MCF 10A (cell line): ENCODE results near the gene PDLIM4. TPM values are rescaled to one million over a fixed set of nuclear protein-coding genes. Genes with fewer than 3 reads are reported as not detected.
A peak's percentile ranks its signal among the peaks of the same experiment; 100 is the strongest.

ENCODE experiments used
- BruUV-seq: library from RNA; stranded (reverse); fragments of 400-500 nt; replicated peaks from 2 replicates; lab custom pipeline; 2021; lab: Mats Ljungman, UMichigan
- CTCF ChIA-PET: fragments of 300-600 bp; sonication (Branson Sonifier 250); formaldehyde crosslinking; extraction: SDS; loops from one replicate; lab custom pipeline; 2021; ENCODE audit warnings: antibody characterized with exemption, inconsistent platforms; lab: Yijun Ruan, JAX
- POLR2A ChIA-PET: fragments of 300-600, 350-650 bp; sonication (Branson Sonifier 250); formaldehyde crosslinking; extraction: SDS; loops from one replicate; lab custom pipeline; 2020; ENCODE audit warnings: antibody characterized with exemption, inconsistent platforms; lab: Yijun Ruan, JAX
- DNase-seq: peaks from one replicate; pipeline ENCODE4 v3.0.0-alpha.2; 2018; ENCODE audit not compliant: unreplicated experiment
- H3K27ac Mint-ChIP-seq: one replicate; pipeline ENCODE4 v1.8.0; 2022; ENCODE audit warnings: mild to moderate bottlenecking, low read depth, mixed read lengths; ENCODE audit not compliant: unreplicated experiment
- H3K27me3 Mint-ChIP-seq: one replicate; pipeline ENCODE4 v1.8.0; 2022; ENCODE audit warnings: mixed read lengths; ENCODE audit not compliant: insufficient read depth, unreplicated experiment
- H3K36me3 Mint-ChIP-seq: one replicate; pipeline ENCODE4 v1.8.0; 2022; ENCODE audit warnings: mild to moderate bottlenecking, moderate library complexity, mixed read lengths; ENCODE audit not compliant: insufficient read depth, unreplicated experiment
- H3K4me1 Mint-ChIP-seq: one replicate; pipeline ENCODE4 v1.8.0; 2022; ENCODE audit warnings: mixed read lengths; ENCODE audit not compliant: insufficient read depth, unreplicated experiment
- H3K4me3 Mint-ChIP-seq: one replicate; pipeline ENCODE4 v1.8.0; 2022; ENCODE audit warnings: mild to moderate bottlenecking, moderate library complexity, mixed read lengths; ENCODE audit not compliant: unreplicated experiment
- H3K9me3 Mint-ChIP-seq: one replicate; pipeline ENCODE4 v1.8.0; 2022; ENCODE audit warnings: mixed read lengths; ENCODE audit not compliant: unreplicated experiment
- intact Hi-C: fragments of 100-400 bp; cut with micrococcal nuclease; formaldehyde crosslinking; loops from 2 replicates; pipeline ENCODE4 v1.14.1; 2022
- total RNA-seq: library from RNA; stranded (reverse); gene quantifications from 2 replicates; pipeline ENCODE4 v1.2.3, GENCODE V29; 2022
- TF ChIP-seq, protein P1 (sequence below): fragments of 200-600 bp; IDR thresholded peaks from one replicate; pipeline ENCODE4 v1.8.0; 2022; ENCODE audit warnings: antibody characterized with exemption, mild to moderate bottlenecking; ENCODE audit not compliant: unreplicated experiment

Gene PDLIM4
- total RNA-seq, 1 experiment from 2014 or later: 101 TPM

GRCh38 chr5:132246806-132247205 is 10.7 kb upstream of the PDLIM4 start:
- DNase-seq: no peak
- TF ChIP-seq, protein P1, sequence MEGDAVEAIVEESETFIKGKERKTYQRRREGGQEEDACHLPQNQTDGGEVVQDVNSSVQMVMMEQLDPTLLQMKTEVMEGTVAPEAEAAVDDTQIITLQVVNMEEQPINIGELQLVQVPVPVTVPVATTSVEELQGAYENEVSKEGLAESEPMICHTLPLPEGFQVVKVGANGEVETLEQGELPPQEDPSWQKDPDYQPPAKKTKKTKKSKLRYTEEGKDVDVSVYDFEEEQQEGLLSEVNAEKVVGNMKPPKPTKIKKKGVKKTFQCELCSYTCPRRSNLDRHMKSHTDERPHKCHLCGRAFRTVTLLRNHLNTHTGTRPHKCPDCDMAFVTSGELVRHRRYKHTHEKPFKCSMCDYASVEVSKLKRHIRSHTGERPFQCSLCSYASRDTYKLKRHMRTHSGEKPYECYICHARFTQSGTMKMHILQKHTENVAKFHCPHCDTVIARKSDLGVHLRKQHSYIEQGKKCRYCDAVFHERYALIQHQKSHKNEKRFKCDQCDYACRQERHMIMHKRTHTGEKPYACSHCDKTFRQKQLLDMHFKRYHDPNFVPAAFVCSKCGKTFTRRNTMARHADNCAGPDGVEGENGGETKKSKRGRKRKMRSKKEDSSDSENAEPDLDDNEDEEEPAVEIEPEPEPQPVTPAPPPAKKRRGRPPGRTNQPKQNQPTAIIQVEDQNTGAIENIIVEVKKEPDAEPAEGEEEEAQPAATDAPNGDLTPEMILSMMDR: no peak
- no peak overlapping the region for H3K4me3 Mint-ChIP-seq
- H3K27ac Mint-ChIP-seq: no peak overlapping the region
- peaks cover 14% of the 10 kb centered on the region for H3K9me3 Mint-ChIP-seq
- ChIA-PET CTCF (interaction anchor here (0.7 to 10.9 kb wide), 4 partner anchors 8 to 255 kb away, joined by 3 to 181 read pairs (median 3); no protein-coding TSS in a partner anchor), POLR2A (interaction anchor here (1.3 to 2.1 kb wide), 2 partner anchors 9 to 13 kb away, joined by 4 to 8 read pairs; no protein-coding TSS in a partner anchor)
- no peaks in the 10 kb centered on the region for H3K27me3 Mint-ChIP-seq
- BruUV-seq: no TSS peak
- H3K36me3 Mint-ChIP-seq: no peaks in the 10 kb centered on the region
- H3K4me1 Mint-ChIP-seq: peaks cover 12% of the 10 kb centered on the region
- intact Hi-C loops: no loop called here

DNA sequence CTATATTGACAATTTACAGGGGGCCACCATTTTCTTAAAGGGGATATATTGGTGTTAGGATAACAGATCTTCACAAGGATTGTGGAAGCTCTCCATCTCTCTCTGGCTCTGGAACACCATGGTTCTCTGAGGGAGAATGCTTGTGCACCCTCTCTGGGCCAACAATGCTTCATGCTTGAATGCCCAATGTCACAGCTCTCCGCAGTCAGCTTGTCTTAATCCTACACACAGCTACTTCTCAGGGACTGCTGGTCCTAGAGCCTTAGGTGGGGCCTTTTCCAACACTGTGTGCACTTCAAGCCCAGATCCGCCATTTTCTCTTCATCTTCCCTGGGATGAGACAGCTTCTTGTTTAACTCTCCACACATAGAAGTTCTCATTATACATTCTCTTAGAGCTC is 6.9 kb upstream of the PDLIM4 start:
- ChIA-PET CTCF (interaction anchor here (0.7 to 10.9 kb wide), 10 partner anchors 9 to 235 kb away, joined by 3 to 181 read pairs (median 4); partner anchors contain the start of gene P4HA2), POLR2A (interaction anchor here (0.6 to 2.6 kb wide), 3 partner anchors 12 to 247 kb away, joined by 4 to 11 read pairs (median 6); partner anchors contain the start of gene SLC22A4)
- no TSS peak for BruUV-seq
- H3K36me3 Mint-ChIP-seq: peaks cover 4% of the 10 kb centered on the region
- no peak overlapping the region for H3K27ac Mint-ChIP-seq
- TF ChIP-seq, protein P1: no peak
- H3K9me3 Mint-ChIP-seq: peaks cover 7% of the 10 kb centered on the region
- H3K4me3 Mint-ChIP-seq: no peak overlapping the region
- intact Hi-C loops: no loop called here
- H3K4me1 Mint-ChIP-seq: peaks cover 19% of the 10 kb centered on the region
- no peak for DNase-seq
- no peaks in the 10 kb centered on the region for H3K27me3 Mint-ChIP-seq

GRCh38 chr5:132251220-132251725 is 6.2 kb upstream of the PDLIM4 start:
- H3K9me3 Mint-ChIP-seq: peaks cover 7% of the 10 kb centered on the region
- intact Hi-C loops: no loop called here
- ChIA-PET POLR2A (interaction anchor here (0.6 to 2.6 kb wide), 2 partner anchors 11 to 42 kb away, joined by 4 to 11 read pairs; partner anchors contain the start of gene SLC22A4), CTCF (interaction anchor here (0.6 to 10.9 kb wide), 10 partner anchors 9 to 186 kb away, joined by 3 to 181 read pairs (median 6); no protein-coding TSS in a partner anchor)
- no peak overlapping the region for H3K4me3 Mint-ChIP-seq
- BruUV-seq: no TSS peak
- H3K36me3 Mint-ChIP-seq: peaks cover 4% of the 10 kb centered on the region
- H3K27me3 Mint-ChIP-seq: no peaks in the 10 kb centered on the region
- TF ChIP-seq, protein P1: no peak
- no peak for DNase-seq
- peak overlapping the region; percentile 70 for H3K27ac Mint-ChIP-seq
- peaks cover 26% of the 10 kb centered on the region for H3K4me1 Mint-ChIP-seq

DNA sequence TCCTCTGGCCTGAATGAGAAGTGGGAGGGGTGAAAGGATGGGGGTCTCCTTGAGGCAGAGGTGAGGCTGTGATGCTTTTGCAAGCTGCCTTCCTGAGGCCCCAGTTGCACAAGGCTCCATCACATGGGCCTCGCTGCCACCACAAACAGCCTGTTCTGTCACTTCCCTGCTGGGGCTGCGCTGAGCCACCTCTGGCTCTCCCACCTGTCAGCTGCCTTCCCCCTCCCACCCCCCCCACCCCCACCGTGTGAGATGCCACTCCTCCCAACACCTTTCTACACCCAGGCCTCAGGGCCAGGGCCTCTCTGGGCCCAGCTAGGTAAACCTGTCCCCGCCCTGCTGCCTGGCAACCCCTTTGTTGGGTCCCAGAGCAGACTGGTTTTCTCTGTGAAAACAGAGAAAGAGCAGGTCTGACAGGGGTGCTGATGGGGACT is 4.5 kb upstream of the PDLIM4 start:
- CTCF ChIA-PET: interaction anchor here (0.6 to 10.9 kb wide), 7 partner anchors 8 to 515 kb away, joined by 3 to 181 read pairs (median 3); no protein-coding TSS in a partner anchor
- H3K27ac Mint-ChIP-seq: no peak overlapping the region

More for the DNA sequence above, 4.5 kb upstream of the PDLIM4 start:
- POLR2A ChIA-PET: interaction anchor here (0.7 to 2.0 kb wide), 3 partner anchors 26 to 191 kb away, joined by 3 to 9 read pairs (median 4); partner anchors contain the start of gene P4HA2
- intact Hi-C loops: no loop called here
- Mint-ChIP-seq H3K4me1 (peaks cover 29% of the 10 kb centered on the region), H3K27me3 (no peaks in the 10 kb centered on the region), H3K9me3 (no peaks in the 10 kb centered on the region), H3K36me3 (peaks cover 4% of the 10 kb centered on the region), H3K4me3 (no peak overlapping the region)
- TF ChIP-seq, protein P1: no peak
- no TSS peak for BruUV-seq
- no peak for DNase-seq
